Testis (tissue), 3 donors: ENCODE measurements around the gene PTCH2. TPM values are rescaled to one million over a fixed set of nuclear protein-coding genes. Genes with fewer than 3 reads are reported as not detected.
A peak's percentile ranks its signal among the peaks of the same experiment; 100 is the strongest.

Experiments
- DNase-seq: peaks from one replicate; pipeline ENCODE4 v3.0.0-alpha.2; 2019
- H3K27ac ChIP-seq, 2 donors: fragments of 200-600 bp; sonication (generic); one replicate each; pipeline ENCODE4 v1.5.1; 2019
- H3K27me3 ChIP-seq: fragments of 200-600 bp; sonication (generic); one replicate; pipeline ENCODE4 v1.5.1; 2019
- H3K36me3 ChIP-seq: fragments of 200-600 bp; sonication (generic); one replicate; pipeline ENCODE4 v1.5.1; 2017; ENCODE audit warnings: low read depth; ENCODE audit errors: missing control alignments
- H3K4me1 ChIP-seq: fragments of 200-600 bp; sonication (generic); one replicate; pipeline ENCODE4 v1.5.1; 2019
- H3K4me3 ChIP-seq, 2 donors: fragments of 200-600 bp; sonication (generic); one replicate each; pipeline ENCODE4 v1.5.1; 2017 to 2019
- H3K9me3 ChIP-seq: fragments of 200-600 bp; sonication (generic); one replicate; pipeline ENCODE4 v1.5.1; 2017
- POLR2A ChIP-seq: fragments of 450-650 bp; IDR thresholded peaks from one replicate; pipeline ENCODE4 v1.6.1; 2017; ENCODE audit warnings: antibody characterized with exemption, mild to moderate bottlenecking, moderate library complexity
- WGBS, 2 donors: methylation state at CpG; one replicate each; pipeline ENCODE4 v1.1.5; 2018; 5-methylcytosine and 5-hydroxymethylcytosine counted together
- intact Hi-C: fragments of 100-400 bp; cut with DNase I; formaldehyde crosslinking; loops from one replicate; pipeline ENCODE4 v1.15.1; 2023; ENCODE audit warnings: low total_unique reads
- polyA plus RNA-seq: library from polyadenylated mRNA; stranded (reverse); fragments of 350-450 nt; fragmentation: Illumina TruSeq; extraction: RNeasy Lipid Tissue Mini Kit (QIAGEN cat#74804); gene quantifications from one replicate; pipeline ENCODE4 v1.2.3, GENCODE V29; 2014; ENCODE audit warnings: low read depth, low replicate concordance; ENCODE audit not compliant: insufficient read depth
- total RNA-seq, 2 donors: library from RNA; depleted of rRNA; stranded (reverse); fragments of >200 nt; gene quantifications; one replicate each; pipeline ENCODE4 v1.2.3, GENCODE V29; 2016
- TF ChIP-seq, protein P1 (sequence below), 3 experiments: fragments of 450-650 bp in 2 of 3; fragments of 200-600 bp in 1 of 3; sonication (generic) in 1 of 3; IDR thresholded peaks; one replicate each; pipeline ENCODE4 v1.5.1; 2016 to 2019; ENCODE audit warnings: antibody characterized with exemption in 3 of 3, mild to moderate bottlenecking in 2 of 3, moderate library complexity in 1 of 3

The PTCH2 gene
- total and polyA plus RNA-seq, 3 donors from 2014 or later, result 15.2 to 47.8 (median 36.8) TPM

DNA sequence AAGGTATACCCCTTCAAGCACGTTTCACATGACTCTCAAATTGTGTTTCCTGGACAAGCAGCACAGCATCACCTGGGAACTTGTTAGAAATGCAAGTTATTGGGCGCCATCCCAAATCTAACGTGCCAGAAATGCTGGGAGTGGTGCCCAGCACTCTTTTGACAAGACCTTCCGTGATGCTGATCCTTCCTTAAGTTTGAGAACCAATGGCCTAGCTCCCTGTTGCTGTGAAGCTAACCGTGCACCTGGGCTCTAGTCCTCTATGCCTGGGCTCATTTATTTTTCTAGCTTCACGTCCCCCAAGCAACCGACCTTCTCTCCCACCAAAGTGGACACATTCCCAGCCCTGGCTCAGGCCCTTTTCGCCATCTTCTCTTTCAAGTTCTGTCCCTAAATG, 59.4 kb downstream of the PTCH2 start:
- Histone ChIP-seq H3K27me3 (no peaks in the 10 kb centered on the region), H3K4me3 (peak overlapping the region; percentile 49 to 63), H3K27ac (peak overlapping the region in 1 of 2 donors; percentile 36), H3K36me3 (no peaks in the 10 kb centered on the region), H3K9me3 (no peaks in the 10 kb centered on the region), H3K4me1 (peaks cover 19% of the 10 kb centered on the region)
- no peak for DNase-seq
- TF ChIP-seq, protein P1, sequence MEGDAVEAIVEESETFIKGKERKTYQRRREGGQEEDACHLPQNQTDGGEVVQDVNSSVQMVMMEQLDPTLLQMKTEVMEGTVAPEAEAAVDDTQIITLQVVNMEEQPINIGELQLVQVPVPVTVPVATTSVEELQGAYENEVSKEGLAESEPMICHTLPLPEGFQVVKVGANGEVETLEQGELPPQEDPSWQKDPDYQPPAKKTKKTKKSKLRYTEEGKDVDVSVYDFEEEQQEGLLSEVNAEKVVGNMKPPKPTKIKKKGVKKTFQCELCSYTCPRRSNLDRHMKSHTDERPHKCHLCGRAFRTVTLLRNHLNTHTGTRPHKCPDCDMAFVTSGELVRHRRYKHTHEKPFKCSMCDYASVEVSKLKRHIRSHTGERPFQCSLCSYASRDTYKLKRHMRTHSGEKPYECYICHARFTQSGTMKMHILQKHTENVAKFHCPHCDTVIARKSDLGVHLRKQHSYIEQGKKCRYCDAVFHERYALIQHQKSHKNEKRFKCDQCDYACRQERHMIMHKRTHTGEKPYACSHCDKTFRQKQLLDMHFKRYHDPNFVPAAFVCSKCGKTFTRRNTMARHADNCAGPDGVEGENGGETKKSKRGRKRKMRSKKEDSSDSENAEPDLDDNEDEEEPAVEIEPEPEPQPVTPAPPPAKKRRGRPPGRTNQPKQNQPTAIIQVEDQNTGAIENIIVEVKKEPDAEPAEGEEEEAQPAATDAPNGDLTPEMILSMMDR (IDR thresholded peaks at IDR 0.05), result no peak
- no peak for TF ChIP-seq POLR2A
- intact Hi-C loops, result no loop called here
- 33 to 44% methylated on average over 8 of the region's 8 CpGs for WGBS, 2 donors

DNA sequence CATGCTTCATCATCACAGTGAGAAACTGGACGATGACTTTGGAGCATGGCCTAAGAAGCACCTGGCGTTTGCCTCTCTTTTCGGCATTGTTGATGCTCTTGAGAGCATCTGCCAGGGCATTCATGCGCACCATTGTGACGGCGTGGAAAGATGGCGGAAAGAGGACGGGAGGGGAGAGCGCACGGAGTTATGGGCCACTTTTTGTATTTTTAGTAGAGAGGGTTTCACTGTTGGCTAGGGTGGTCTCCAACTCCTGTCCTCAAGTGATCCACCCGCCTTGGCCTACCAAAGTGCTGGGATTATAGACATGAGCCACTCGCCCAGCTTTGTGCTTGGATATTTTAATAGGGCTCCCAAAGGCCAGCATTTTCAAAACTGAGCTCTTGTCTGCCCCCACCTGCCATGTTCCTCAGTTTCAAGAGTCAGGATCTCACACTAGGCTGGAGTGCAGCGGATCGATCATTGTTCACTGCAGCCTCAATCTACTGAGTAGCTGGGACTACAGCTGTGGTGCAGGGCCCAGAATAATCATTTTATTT, 62.4 kb downstream of the PTCH2 start:
- TF ChIP-seq, protein P1 (IDR thresholded peaks at IDR 0.05), result no peak
- no peak for TF ChIP-seq POLR2A
- no peaks in the 10 kb centered on the region for H3K36me3 ChIP-seq
- no peak overlapping the region for H3K4me3 ChIP-seq
- intact Hi-C loops, result no loop called here
- H3K9me3 ChIP-seq, result no peaks in the 10 kb centered on the region
- H3K27me3 ChIP-seq, result no peaks in the 10 kb centered on the region
- H3K4me1 ChIP-seq, result peaks cover 28% of the 10 kb centered on the region
- H3K27ac ChIP-seq, result no peak overlapping the region
- no peak for DNase-seq
- WGBS, 2 donors, result 86 to 88% methylated on average over 13 to 14 of the region's 14 CpGs

DNA sequence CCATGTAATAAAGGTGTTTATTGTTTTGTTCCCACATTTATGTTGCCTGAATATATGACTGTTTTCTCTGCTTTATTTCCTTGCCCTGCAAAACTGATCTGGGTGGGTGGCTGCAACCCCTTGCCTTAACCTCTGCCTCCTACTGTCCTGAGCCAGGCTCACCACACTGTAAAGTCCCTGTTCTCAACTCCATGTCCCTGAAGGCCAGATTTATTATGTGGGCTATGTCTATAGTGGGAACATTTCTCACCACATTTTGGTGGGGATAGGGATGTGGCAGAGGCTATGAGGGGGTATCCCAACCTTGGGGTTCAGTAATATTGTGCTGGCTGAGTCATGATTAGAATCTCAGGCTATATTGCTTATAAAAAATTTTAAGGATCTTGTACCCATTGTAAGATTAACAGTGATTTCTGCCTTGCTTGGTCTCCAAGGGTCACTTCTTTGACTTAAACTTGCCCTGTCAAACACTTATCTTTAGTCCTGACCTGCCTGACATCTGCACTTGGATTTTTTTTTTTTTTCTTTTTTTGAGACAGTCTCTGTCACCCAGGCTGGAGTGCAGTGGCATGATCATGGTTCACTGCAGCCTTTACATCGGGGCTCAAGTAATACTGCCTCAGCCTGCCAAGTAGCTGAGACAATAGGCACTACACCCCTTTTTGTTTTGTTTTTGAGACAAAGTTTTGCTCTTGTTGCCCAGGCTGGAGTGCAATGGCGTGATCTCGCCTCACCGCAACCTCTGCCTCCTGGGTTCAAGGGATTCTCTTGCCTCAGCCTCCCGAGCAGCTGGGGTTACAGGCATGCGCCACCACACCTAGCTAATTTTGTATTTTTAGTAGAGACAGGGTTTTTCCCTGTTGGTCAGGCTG, 64.1 kb downstream of the PTCH2 start:
- Histone ChIP-seq H3K27me3 (no peaks in the 10 kb centered on the region), H3K9me3 (no peaks in the 10 kb centered on the region), H3K36me3 (no peaks in the 10 kb centered on the region), H3K27ac (no peak overlapping the region), H3K4me3 (no peak overlapping the region), H3K4me1 (peaks cover 23% of the 10 kb centered on the region)
- 87 to 94% methylated on average over 6 of the region's 6 CpGs for WGBS, 2 donors
- intact Hi-C loops, result no loop called here
- no peak for DNase-seq
- no peak for TF ChIP-seq POLR2A
- TF ChIP-seq, protein P1 (IDR thresholded peaks at IDR 0.05), result no peak

DNA sequence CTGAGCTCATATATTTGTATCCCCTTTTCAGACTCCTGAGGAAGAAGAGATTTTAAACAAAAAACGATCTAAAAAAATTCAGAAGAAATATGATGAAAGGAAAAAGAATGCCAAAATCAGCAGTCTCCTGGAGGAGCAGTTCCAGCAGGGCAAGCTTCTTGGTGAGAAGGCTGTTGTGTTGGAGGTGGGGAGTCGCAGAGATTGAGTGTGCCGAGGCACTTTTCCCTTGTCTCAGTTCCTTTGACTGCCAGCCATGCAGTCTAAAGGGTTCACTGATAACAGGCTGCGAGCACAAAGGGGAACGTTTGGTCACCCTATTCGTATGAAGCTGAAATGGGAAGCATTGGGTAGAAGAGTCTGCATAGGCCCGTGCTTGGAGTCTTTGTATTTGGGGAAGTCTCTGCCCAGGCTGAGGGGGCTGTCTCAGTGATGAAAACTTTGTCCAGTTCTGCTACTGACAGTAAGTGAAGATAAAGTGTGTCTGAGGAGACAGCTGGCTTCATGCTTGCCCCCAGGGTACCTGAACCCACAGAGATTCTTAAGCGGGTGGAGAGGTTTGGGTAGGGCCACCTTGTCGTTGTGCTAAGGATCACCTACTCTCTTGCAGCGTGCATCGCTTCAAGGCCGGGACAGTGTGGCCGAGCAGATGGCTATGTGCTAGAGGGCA, 65.0 kb downstream of the PTCH2 start:
- no peaks in the 10 kb centered on the region for H3K36me3 ChIP-seq
- WGBS, 2 donors, result 66 to 74% methylated on average over 13 of the region's 13 CpGs
- H3K9me3 ChIP-seq, result no peaks in the 10 kb centered on the region
- TF ChIP-seq POLR2A, result no peak
- TF ChIP-seq, protein P1 (IDR thresholded peaks at IDR 0.05), result no peak
- no peak for DNase-seq
- no peak overlapping the region for H3K4me3 ChIP-seq
- H3K4me1 ChIP-seq, result peaks cover 19% of the 10 kb centered on the region
- H3K27ac ChIP-seq, result no peak overlapping the region
- intact Hi-C loops, result no loop called here
- H3K27me3 ChIP-seq, result no peaks in the 10 kb centered on the region
